Activated naive CD4-positive, alpha-beta T cell treated with anti-CD3 and anti-CD28 coated beads, Interleukin-2, amount 10 ng/mL, durations not matched to agents 7 days and 5 days (primary cell): ENCODE measurements around the gene CYP27C1.

Experiments
- CTCF ChIA-PET: fragments of 350-600 bp; sonication (Branson Sonifier 250); formaldehyde crosslinking; loops from one replicate; lab custom pipeline; 2021; ENCODE audit warnings: antibody characterized with exemption; lab: Charles Lee
- DNase-seq: peaks from one replicate; pipeline ENCODE4 v3.0.0-alpha.2; 2020
- H3K27ac Mint-ChIP-seq: one replicate; pipeline ENCODE4 v1.8.0; 2021; ENCODE audit warnings: mild to moderate bottlenecking, moderate library complexity, mixed read lengths
- H3K27me3 Mint-ChIP-seq: one replicate; pipeline ENCODE4 v1.8.0; 2021; ENCODE audit warnings: mild to moderate bottlenecking, mixed read lengths
- H3K36me3 Mint-ChIP-seq: one replicate; pipeline ENCODE4 v1.8.0; 2021; ENCODE audit warnings: mixed read lengths
- H3K4me1 Mint-ChIP-seq: one replicate; pipeline ENCODE4 v1.8.0; 2021; ENCODE audit warnings: mixed read lengths
- H3K4me3 Mint-ChIP-seq: one replicate; pipeline ENCODE4 v1.8.0; 2021; ENCODE audit warnings: mild to moderate bottlenecking, moderate library complexity, mixed read lengths
- H3K9me3 Mint-ChIP-seq: one replicate; pipeline ENCODE4 v1.8.0; 2021; ENCODE audit warnings: mixed read lengths

Gene CYP27C1

GRCh38 chr2:127137225-127137624, 82.9 kb downstream of the CYP27C1 start:
- no peak overlapping the region for H3K27ac Mint-ChIP-seq
- no peak for DNase-seq
- no peak overlapping the region for H3K4me3 Mint-ChIP-seq
- no peaks in the 10 kb centered on the region for H3K9me3 Mint-ChIP-seq
- H3K4me1 Mint-ChIP-seq: no peaks in the 10 kb centered on the region
- CTCF ChIA-PET: no interaction called here
- no peaks in the 10 kb centered on the region for H3K36me3 Mint-ChIP-seq
- H3K27me3 Mint-ChIP-seq: peaks cover 22% of the 10 kb centered on the region

- Mint-ChIP-seq H3K9me3 (no peaks in the 10 kb centered on the region), H3K36me3 (no peaks in the 10 kb centered on the region), H3K27ac (no peak overlapping the region), H3K4me3 (no peak overlapping the region), H3K4me1 (no peaks in the 10 kb centered on the region), H3K27me3 (peaks cover 18% of the 10 kb centered on the region)
- CTCF ChIA-PET: interaction anchor here (0.9 kb wide), 1 partner anchor 67 kb away, joined by 3 read pairs; no protein-coding TSS in a partner anchor
- no peak for DNase-seq
These were observed 85.0 kb downstream of the CYP27C1 start for GRCh38 chr2:127134833-127135830.

- CTCF ChIA-PET: no interaction called here
- Mint-ChIP-seq H3K4me1 (no peaks in the 10 kb centered on the region), H3K9me3 (no peaks in the 10 kb centered on the region), H3K36me3 (no peaks in the 10 kb centered on the region), H3K27ac (no peak overlapping the region), H3K27me3 (peaks cover 18% of the 10 kb centered on the region), H3K4me3 (no peak overlapping the region)
- no peak for DNase-seq
These were observed 85.9 kb downstream of the CYP27C1 start for GRCh38 chr2:127134235-127134634.
